Right lobe of liver (tissue), 6 donors: ENCODE data around the gene NDUFS2. TPM values are rescaled to one million over a fixed set of nuclear protein-coding genes. Genes with fewer than 3 reads are reported as not detected.

ENCODE experiments used
- ATAC-seq, 4 donors: fragments of 200-7000 bp; cut with Tn5 transposase; one replicate each; pipeline ENCODE4 v1.9.1; 2020; ENCODE audit warnings: mild to moderate bottlenecking in 4 of 4, moderate library complexity in 4 of 4
- DNase-seq, 3 donors: peaks; one replicate each; pipeline ENCODE4 v3.0.0-alpha.2; 2020
- H3K27ac ChIP-seq, 3 donors: fragments of 200-600 bp; one replicate each; pipeline ENCODE4 v1.8.0; 2022
- H3K27me3 ChIP-seq, 2 donors: fragments of 200-600 bp; one replicate each; pipeline ENCODE4 v1.8.0; 2022
- H3K36me3 ChIP-seq, 4 donors: fragments of 200-600 bp; sonication (generic) in 1 of 4; one replicate each; pipeline versions ENCODE4 v1.5.1 to v1.8.0; 2017 to 2022; ENCODE audit warnings: control low read depth in 1 of 4
- H3K4me1 ChIP-seq, 4 donors: fragments of 200-600 bp; sonication (generic) in 1 of 4; one replicate each; pipeline versions ENCODE4 v1.5.1 to v1.8.0; 2017 to 2022; ENCODE audit warnings: control low read depth in 1 of 4
- H3K4me3 ChIP-seq, 3 donors: fragments of 200-600 bp; one replicate each; pipeline ENCODE4 v1.8.0; 2022
- H3K9me3 ChIP-seq, 4 donors: fragments of 200-600 bp; sonication (generic) in 1 of 4; one replicate each; pipeline versions ENCODE4 v1.5.1 to v1.8.0; 2017 to 2022; ENCODE audit warnings: control low read depth in 1 of 4
- CTCF ChIP-seq, 4 donors: fragments of 200-600 bp in 3 of 4; fragments of 450-650 bp in 1 of 4; IDR thresholded peaks; one replicate each; pipeline versions ENCODE4 v1.5.1 to v1.8.0; 2016 to 2022; ENCODE audit warnings: antibody characterized with exemption in 4 of 4, mild to moderate bottlenecking in 2 of 4
- POLR2A ChIP-seq: fragments of 450-650 bp; IDR thresholded peaks from one replicate; pipeline ENCODE4 v1.6.1; 2017; ENCODE audit warnings: antibody characterized with exemption, mild to moderate bottlenecking
- WGBS: methylation state at CpG from one replicate; pipeline ENCODE4 v1.1.6; 2018; ENCODE audit warnings: low coverage, low lambda C conversion rate; ENCODE audit not compliant: insufficient coverage; ENCODE audit errors: missing lambda C conversion rate; 5-methylcytosine and 5-hydroxymethylcytosine counted together
- intact Hi-C, 2 donors: fragments of 100-400 bp; cut with DNase I; formaldehyde crosslinking; loops; one replicate each; pipeline versions ENCODE4 v1.11.2 to v1.14.1; 2022
- total RNA-seq, 6 experiments: library from RNA; depleted of rRNA in 2 of 6; stranded (reverse); fragments of >200 nt in 2 of 6; fragmentation: NEBNext Ultra II Directional in 3 of 6; extraction: Animal tissue kit (Norgen Biotek cat#: 25700) in 3 of 6; gene quantifications; one replicate each; pipeline versions ENCODE4 v1.1.0 to v1.2.4, GENCODE V29; 2016 to 2023
- donor health status: DM: no; HTN: yes; CAD: no.
- donor health status: DM: no; HTN: no; CAD: no.
- donor health status: DM: no; HTN: no; CAD: no.
- donor health status: DM: no; HTN: yes; CAD: no.
- donor health status: DM: no; HTN: yes; CAD: no.

The NDUFS2 gene
- total RNA-seq, 6 experiments from 2014 or later, result 91.1 to 157 (median 107) TPM

- intact Hi-C loops, result loop anchor here (10.0 kb wide), 2 partner anchors 176 to 186 kb away; no protein-coding TSS in a partner anchor
- peak within 1 kb of the TSS; percentile 19 to 38 (median 23) for H3K4me3 ChIP-seq
- peak in 1 of 4 donors; percentile 3 for ATAC-seq
Observed at GRCh38 chr1:161198897-161199431, 3.2 kb upstream of the NDUFS2 start, which contains the start of gene ADAMTS4. Gene ADAMTS4 (minus strand): TSS chr1:161199054. CDS start chr1:161198627, 427 bp downstream.

GRCh38 chr1:161199506-161200139, 2.5 kb upstream of the NDUFS2 start:
- Histone ChIP-seq H3K27ac (peak overlapping the region; percentile 55 to 95 (median 92)), H3K9me3 (no peaks in the 10 kb centered on the region), H3K36me3 (peaks cover 0 to 11% (median 4%) of the 10 kb centered on the region in 4 donors), H3K4me3 (no peak overlapping the region), H3K27me3 (no peaks in the 10 kb centered on the region), H3K4me1 (peaks cover 0 to 24% (median 8%) of the 10 kb centered on the region in 4 donors)
- DNase-seq (no peak), ATAC-seq (no peak)
- TF ChIP-seq POLR2A (no peak), CTCF (IDR thresholded peaks at IDR 0.05) (no peak)
- WGBS, result 62% methylated on average over 5 of the region's 5 CpGs
- intact Hi-C loops, result loop anchor here (10.0 kb wide), 2 partner anchors 175 to 185 kb away; no protein-coding TSS in a partner anchor

More at GRCh38 chr1:161198897-161199431, 3.2 kb upstream of the NDUFS2 start, which contains the start of gene ADAMTS4:
- DNase-seq, result peak in 1 of 3 donors; percentile 49
- H3K36me3 ChIP-seq, result peaks cover 0 to 6% (median under 1%) of the 10 kb centered on the region in 4 donors
- H3K27ac ChIP-seq, result peak within 1 kb of the TSS; percentile 55 to 95 (median 92)
- H3K4me1 ChIP-seq, result peaks cover 0 to 28% (median 11%) of the 10 kb centered on the region in 4 donors
- H3K27me3 ChIP-seq, result no peaks in the 10 kb centered on the region
- 59% methylated on average over 5 of the region's 11 CpGs for WGBS
- no peaks in the 10 kb centered on the region for H3K9me3 ChIP-seq
- TF ChIP-seq POLR2A (peak; percentile 73), CTCF (IDR thresholded peaks at IDR 0.05) (no peak)

- no peak for TF ChIP-seq POLR2A
- no peak for TF ChIP-seq CTCF (IDR thresholded peaks at IDR 0.05)
- Histone ChIP-seq H3K36me3 (peaks cover 0 to 14% (median 5%) of the 10 kb centered on the region in 4 donors), H3K27me3 (no peaks in the 10 kb centered on the region), H3K27ac (peak overlapping the region; percentile 92 to 96 (median 95)), H3K9me3 (no peaks in the 10 kb centered on the region), H3K4me3 (no peak overlapping the region), H3K4me1 (peaks cover 0 to 24% (median 8%) of the 10 kb centered on the region in 4 donors)
- ATAC-seq (no peak), DNase-seq (no peak)
- intact Hi-C loops, result no loop called here
- 51% methylated on average over 4 of the region's 5 CpGs for whole genome bisulfite sequencing
Observed at GRCh38 chr1:161200421-161200991, 1.7 kb upstream of the NDUFS2 start.

- intact Hi-C loops, result no loop called here
- DNase-seq (peak in 2 of 3 donors; percentile 48 to 64), ATAC-seq (peak; percentile 8 to 44 (median 24))
- peak; percentile 33 for TF ChIP-seq POLR2A
- TF ChIP-seq CTCF (IDR thresholded peaks at IDR 0.05), result no peak
- 42% methylated on average over 8 of the region's 13 CpGs for WGBS
- peaks cover 0 to 24% (median 8%) of the 10 kb centered on the region in 4 donors for H3K4me1 ChIP-seq
- no peaks in the 10 kb centered on the region for H3K27me3 ChIP-seq
- H3K9me3 ChIP-seq, result no peaks in the 10 kb centered on the region
- peak overlapping the region in 2 of 3 donors; percentile 79 to 80 for H3K4me3 ChIP-seq
- H3K36me3 ChIP-seq, result peaks cover 0 to 21% (median 6%) of the 10 kb centered on the region in 4 donors
- H3K27ac ChIP-seq, result peak overlapping the region; percentile 92 to 96 (median 95)
Observed at GRCh38 chr1:161200992-161201835, 953 bp upstream of the NDUFS2 start.
